ENCODE data around the gene ATP2C2. TPM values are rescaled to one million over a fixed set of nuclear protein-coding genes. Genes with fewer than 3 reads are reported as not detected.

ATP2C2 gene
- total RNA-seq, 1 donor from 2014 or later: not detected

GRCh38 chr16:84467256-84467655, 98.9 kb downstream of the ATP2C2 start:
- intact Hi-C loops (cut with micrococcal nuclease): no loop called here

- intact Hi-C loops (cut with micrococcal nuclease): no loop called here
Measured at GRCh38 chr16:84467709-84468108, 99.4 kb downstream of the ATP2C2 start.

DNA sequence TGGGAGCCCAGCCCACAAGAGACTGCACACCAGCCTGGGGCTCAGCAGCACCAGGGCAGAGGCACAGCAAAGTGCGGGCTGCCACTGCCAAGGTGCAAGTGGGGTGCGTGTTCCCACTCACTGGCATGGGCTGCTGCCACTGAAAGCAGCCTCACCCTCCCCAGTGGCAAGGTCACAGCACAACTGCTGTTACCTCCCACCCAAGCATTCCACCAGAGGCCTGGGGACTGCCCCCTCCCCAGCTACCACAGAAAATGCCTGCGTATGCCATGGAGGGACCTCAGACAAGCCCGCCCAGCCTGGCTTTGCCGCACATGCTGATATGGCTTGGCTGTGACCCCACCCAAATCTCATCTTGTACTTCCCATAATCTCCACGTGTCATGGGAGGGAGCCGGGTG, 103.0 kb downstream of the ATP2C2 start:
- intact Hi-C loops (cut with micrococcal nuclease): no loop called here

DNA sequence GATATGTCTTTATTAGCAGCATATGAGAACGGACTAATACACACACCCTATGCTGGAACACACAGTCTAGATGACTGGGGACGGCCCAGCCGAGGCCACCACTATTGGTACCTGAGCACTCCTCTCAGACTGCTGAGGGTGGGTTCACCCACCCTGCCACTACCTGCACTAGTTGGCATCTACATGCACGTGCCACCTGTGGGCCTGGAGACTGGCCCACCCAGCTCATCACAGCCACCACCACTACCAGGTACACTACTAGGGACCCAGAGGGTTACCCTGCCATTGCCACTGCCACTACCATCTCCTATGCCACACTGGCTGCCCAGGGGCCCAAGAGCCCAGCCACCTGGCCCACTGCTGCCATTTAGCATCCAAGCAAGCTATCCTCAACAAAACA, 103.6 kb downstream of the ATP2C2 start:
- intact Hi-C loops (cut with micrococcal nuclease): no loop called here

- intact Hi-C loops (cut with micrococcal nuclease): no loop called here
Measured at GRCh38 chr16:84475643-84476240, 107.4 kb downstream of the ATP2C2 start.

- intact Hi-C loops (cut with micrococcal nuclease): no loop called here
Measured at GRCh38 chr16:84476401-84476800, 108.1 kb downstream of the ATP2C2 start.

DNA sequence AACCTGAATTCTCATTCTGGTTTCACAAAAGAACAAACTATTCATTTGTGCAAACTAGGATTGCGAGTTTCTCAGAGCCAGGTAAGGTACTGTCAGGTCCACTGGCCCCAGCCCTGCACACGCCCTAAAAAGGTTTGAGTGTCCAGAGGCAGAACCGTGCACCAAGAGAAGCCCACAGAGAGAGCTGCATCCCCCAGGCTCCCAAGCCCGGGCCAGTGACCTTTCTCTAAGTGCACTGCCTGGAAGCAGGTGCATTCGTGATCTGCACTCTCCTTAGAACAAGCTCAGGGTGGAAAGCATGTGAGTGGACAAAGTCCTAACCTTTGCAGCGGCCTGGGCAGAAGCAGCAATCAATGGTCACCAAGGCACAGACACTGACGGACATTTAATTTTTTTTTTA, 109.3 kb downstream of the ATP2C2 start:
- intact Hi-C loops (cut with micrococcal nuclease): no loop called here

- intact Hi-C loops (cut with micrococcal nuclease): no loop called here
Measured at GRCh38 chr16:84478172-84478947, 110.0 kb downstream of the ATP2C2 start.

DNA sequence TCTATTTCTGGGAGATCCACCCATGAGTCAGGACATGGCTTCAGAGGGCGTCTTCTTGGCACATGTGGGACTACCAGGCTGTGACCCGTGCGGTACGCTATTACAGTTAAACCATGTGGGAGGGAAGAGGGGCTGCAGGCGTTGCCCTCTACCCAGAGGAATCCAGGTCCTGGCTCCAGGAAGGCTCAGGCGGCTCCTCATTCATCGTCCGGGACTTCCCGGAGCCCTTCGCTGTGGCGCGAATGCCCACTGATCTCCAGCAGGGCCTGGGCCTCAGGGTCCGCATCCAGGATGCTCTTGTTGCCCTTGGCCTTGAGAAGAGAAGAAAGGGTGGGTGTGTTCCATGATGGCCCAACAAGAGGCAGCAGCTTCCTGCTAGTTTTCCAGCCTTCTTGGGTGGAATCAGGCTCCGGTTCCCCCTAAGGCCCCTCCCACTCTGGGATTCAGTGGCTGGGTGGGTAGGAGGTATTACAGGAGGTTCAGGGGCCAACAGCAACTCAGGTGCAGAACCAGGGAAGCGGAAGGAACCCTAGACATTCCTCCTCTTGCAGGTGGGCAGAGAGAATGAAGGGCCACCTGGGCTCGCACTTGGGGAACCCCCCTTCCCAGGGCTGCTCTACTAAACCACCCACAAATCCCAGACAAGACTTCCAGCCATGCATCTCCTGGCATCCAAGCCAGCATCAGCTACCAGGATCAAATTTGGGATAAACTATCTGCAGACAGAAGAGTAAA, 111.5 kb downstream of the ATP2C2 start:
- intact Hi-C loops (cut with micrococcal nuclease): no loop called here

- intact Hi-C loops (cut with micrococcal nuclease): no loop called here
Measured at GRCh38 chr16:84481051-84481735, 112.9 kb downstream of the ATP2C2 start.

DNA sequence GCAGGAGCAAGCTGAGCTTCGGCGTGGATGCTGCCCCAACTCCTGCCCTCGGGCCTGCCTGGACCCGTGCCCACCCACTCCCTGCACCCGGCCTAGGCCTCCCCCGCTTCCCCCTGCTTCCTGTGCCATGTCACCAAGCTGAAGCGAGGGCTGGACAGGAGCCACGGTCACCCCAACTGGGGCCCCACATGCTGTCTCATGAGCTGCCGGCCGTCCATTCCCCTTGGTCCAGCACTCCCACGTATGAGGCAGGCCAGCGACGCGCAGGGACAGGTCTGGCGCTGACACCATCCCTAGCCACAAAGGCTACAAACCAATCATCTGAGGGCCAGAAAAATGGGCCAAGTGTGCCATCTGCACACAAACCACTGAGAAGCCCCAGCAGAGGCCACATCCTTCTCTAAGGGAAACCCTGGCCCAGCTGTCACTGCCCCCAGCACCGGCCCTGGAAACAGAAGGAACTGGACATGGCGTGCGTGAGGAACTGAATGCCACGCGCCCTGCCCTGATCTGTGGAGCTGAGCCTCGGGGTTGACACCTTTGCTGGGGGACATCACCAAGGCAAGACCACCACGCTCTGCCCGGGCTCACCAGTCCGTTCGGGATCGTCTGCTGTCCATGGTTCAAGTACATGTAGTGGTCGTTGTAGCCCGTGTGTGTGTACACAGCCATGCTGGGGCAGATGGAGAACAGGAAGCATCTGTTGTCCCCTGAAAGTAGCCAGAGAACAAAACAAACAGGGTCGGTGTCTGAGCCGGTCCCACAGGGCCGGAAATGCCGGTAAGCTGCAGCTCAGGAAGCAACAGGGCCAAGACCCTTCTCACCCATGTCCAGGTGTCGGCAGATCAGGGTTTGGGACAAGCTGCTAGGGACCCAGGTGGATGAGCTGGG, 113.9 kb downstream of the ATP2C2 start:
- intact Hi-C loops (cut with micrococcal nuclease): no loop called here

DNA sequence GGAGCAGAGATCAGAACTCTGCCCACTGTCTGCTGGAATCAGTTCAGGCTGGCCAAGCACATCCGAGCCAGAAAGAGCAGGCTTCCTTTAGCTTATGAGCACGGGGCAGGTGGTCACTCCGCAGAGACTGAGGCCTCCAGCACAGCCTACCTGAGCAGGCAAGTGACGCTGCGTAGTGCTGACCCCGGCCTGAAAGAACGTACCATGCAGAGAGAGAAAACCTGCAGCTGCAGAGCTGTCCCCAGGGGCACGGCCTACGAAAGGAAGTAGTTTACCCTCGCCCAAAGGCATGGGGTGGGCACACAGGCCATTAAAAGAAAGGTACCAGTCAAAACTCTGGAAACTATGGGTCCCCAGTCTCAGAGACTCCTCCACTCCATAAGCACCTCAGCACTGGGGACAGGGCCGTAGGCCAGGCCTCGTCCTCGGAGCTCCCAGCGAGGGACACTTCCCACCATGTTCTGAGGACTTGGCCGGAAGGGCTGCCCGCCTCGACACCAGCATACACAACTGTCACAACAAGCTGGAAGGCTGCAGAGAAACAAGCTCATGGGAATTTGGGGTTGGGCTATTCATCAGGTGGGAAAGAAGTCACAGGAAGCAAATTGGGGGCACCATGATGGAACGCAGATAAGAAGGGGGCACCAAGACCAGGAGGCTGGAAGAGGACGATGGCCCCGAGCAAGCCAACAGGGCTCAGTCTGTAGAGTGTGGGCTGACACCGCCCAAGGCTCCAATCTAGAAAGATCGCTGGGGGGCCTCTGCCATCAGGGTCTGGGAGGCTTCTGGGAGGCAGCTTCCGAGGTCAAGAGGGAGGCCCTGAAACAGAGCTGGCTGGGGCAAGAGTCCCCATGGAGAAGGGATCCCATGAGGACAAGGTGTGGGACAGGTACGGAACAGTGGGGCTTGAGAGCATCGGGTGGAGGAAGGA, 114.9 kb downstream of the ATP2C2 start:
- intact Hi-C loops (cut with micrococcal nuclease): no loop called here

DNA sequence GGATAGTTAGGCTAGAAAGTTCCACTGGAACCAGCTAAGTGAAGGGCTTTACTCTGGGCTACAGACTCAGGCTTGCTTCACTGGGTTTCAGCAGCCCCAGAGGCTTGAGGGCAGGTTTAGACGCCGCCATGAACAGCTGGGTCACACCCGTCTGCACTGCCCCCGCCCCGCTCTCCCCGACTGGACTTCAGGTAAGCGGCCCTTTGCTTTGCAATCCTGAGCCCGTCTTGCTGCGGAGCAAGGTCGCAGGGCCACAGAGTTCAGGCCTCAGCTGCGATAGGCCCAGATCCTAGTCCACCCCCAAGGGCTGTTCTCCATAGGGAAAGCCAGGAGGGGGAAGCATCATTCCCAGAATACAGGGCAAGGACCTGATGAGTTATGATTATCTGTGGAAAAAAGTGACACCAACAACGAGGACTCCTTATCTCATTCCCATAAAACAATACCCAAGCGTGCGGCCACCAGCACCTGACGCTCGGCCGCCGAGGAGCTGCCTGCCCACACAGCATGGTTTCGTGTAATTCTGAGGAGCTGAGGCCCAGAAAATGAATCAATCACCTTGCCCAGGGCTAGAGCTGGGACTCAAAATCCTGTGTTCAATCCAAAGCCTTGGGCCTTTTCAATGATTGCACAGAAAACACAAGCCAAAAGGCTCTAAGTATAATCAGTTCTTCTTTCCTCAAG, 115.7 kb downstream of the ATP2C2 start:
- intact Hi-C loops (cut with micrococcal nuclease): loop anchor here (1.0 kb wide), 1 partner anchor 207 kb away; no protein-coding TSS in a partner anchor

DNA sequence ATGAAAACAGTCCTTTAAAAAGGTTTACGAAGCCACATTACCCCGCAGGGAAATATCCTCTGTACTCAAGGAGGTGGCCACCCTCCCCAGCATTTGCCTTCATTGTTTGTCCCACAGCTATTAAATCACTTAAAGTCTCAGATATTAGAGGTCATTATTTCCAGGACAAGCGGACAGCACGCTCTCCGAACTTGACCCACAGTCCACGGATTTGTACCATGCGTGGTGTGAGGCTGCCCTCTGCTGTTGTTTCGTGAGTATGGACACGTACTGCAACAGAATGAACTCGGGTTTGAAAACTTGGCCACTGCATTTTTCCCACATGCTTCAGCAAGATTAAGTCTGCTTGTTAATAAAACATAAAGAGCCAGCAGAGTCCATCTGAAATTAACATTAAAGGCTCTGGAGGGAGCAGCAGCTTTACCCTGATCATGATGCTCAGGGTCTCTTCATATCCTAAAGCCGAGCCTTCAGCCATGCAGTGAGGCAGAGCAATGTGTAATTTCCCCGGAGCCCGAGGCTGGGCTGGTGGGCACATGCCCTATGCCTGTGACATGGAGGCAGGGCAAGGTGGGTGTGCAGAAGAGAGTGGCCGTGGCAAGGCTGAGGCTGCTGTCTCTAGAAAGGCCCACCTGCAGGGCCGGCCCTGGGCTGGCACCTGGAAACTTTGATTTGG, 116.4 kb downstream of the ATP2C2 start:
- intact Hi-C loops (cut with micrococcal nuclease): loop anchor here (1.0 kb wide), 1 partner anchor 207 kb away; no protein-coding TSS in a partner anchor

DNA sequence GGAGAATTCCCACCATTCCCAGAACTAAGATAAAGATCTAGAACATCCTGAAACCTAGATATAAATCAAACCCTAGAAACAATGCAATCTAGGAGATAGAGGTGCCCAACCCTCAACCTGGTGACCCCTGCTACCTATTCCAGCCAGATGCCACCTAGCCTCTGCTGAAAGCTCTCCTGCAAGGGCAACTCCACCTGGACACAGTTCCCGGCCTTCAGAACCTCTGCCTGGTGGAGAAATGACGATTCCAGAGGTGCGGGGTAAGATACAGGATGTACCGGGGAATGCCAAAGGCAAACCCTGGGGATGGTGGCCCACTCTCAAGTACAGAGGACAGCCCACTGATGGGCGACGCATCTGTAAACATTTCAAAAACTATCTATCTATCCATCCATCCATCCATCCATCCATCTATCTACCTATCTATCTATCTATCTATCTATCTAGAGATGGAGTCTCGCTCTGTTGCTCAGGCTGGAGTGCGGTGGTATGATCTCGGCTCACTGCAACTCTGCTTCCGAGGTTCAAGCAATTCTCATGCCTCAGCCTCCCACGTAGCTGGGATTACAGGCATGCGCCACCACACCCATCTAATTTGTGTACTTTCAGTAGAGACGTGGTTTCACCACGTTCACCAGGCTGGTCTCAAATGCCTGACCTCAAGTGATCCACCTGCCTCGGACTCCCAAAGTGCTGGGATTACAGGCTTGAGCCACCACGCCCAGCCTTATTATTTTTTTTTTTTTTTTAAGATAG, 117.1 kb downstream of the ATP2C2 start:
- intact Hi-C loops (cut with micrococcal nuclease): no loop called here

- intact Hi-C loops (cut with micrococcal nuclease): no loop called here
Measured at GRCh38 chr16:84486126-84486525, 117.8 kb downstream of the ATP2C2 start.

- intact Hi-C loops (cut with micrococcal nuclease): no loop called here
Measured at GRCh38 chr16:84486551-84487235, 118.4 kb downstream of the ATP2C2 start.

Data from T-helper 1 cell treated with Interleukin-12 subunit alpha and Interleukin-12 subunit beta and Interleukin-4 antibody, amounts not matched to agents 30 ng/mL and 1 ng/mL, for 36 hours (primary cell).